Heart right ventricle (tissue), 16 donors: ENCODE data around the gene ARHGAP22. TPM values are rescaled to one million over a fixed set of nuclear protein-coding genes. Genes with fewer than 3 reads are reported as not detected.
A peak's percentile ranks its signal among the peaks of the same experiment; 100 is the strongest.

Experiments
- ATAC-seq, 8 donors: fragments of 200-7000 bp; cut with Tn5 transposase; one replicate each; pipeline ENCODE4 v1.9.1; 2020; ENCODE audit warnings: mild to moderate bottlenecking in 8 of 8, moderate library complexity in 8 of 8, moderate number of reproducible peaks in 1 of 8
- DNase-seq, 2 donors: peaks; one replicate each; pipeline ENCODE4 v3.0.0-alpha.2; 2020
- H3K27ac ChIP-seq, 10 donors: fragments of 200-600 bp; sonication (generic) in 2 of 10; one replicate each; pipeline versions ENCODE4 v1.5.0 to v1.8.0; 2020 to 2022; ENCODE audit warnings: mild to moderate bottlenecking in 3 of 10
- H3K27me3 ChIP-seq, 7 donors: fragments of 200-600 bp; one replicate each; pipeline ENCODE4 v1.8.0; 2021 to 2022; ENCODE audit warnings: mild to moderate bottlenecking in 2 of 7
- H3K36me3 ChIP-seq, 9 donors: fragments of 200-600 bp; sonication (generic) in 1 of 9; one replicate each; pipeline versions ENCODE4 v1.5.0 to v1.8.0; 2020 to 2022; ENCODE audit warnings: mild to moderate bottlenecking in 2 of 9
- H3K4me1 ChIP-seq, 9 donors: fragments of 200-600 bp; sonication (generic) in 1 of 9; one replicate each; pipeline versions ENCODE4 v1.5.0 to v1.8.0; 2020 to 2022; ENCODE audit warnings: mild to moderate bottlenecking in 4 of 9
- H3K4me3 ChIP-seq, 10 donors: fragments of 200-600 bp; sonication (generic) in 2 of 10; one replicate each; pipeline versions ENCODE4 v1.5.0 to v1.8.0; 2020 to 2022; ENCODE audit warnings: mild to moderate bottlenecking in 7 of 10, moderate library complexity in 2 of 10
- H3K9me3 ChIP-seq, 11 donors: fragments of 200-600 bp in 10 of 11; sonication (generic) in 2 of 11; one replicate each; pipeline versions ENCODE4 v1.5.0 to v1.8.0; 2013 to 2022; ENCODE audit warnings: mild to moderate bottlenecking in 2 of 11, control low read depth in 1 of 11, moderate library complexity in 1 of 11
- CTCF ChIP-seq, 9 donors: fragments of 200-600 bp; sonication (generic) in 2 of 9; IDR thresholded peaks; one replicate each; pipeline versions ENCODE4 v1.5.0 to v1.8.0; 2021 to 2022; ENCODE audit warnings: antibody characterized with exemption in 9 of 9, mild to moderate bottlenecking in 5 of 9, moderate library complexity in 1 of 9
- WGBS, 2 donors: extraction: QIAGEN DNeasy Blood & Tissue Kit; methylation state at CpG; one replicate each; pipeline ENCODE4 v1.1.7; 2013; ENCODE audit warnings: inconsistent platforms in 1 of 2; 5-methylcytosine and 5-hydroxymethylcytosine counted together
- intact Hi-C, 10 donors: fragments of 100-400 bp; cut with DNase I; formaldehyde crosslinking; loops; one replicate each; pipeline versions ENCODE4 v1.11.1 to v1.14.2; 2022
- polyA plus RNA-seq, 2 donors: library from polyadenylated mRNA; stranded (reverse); fragments of 200-250 nt; gene quantifications; one replicate each; pipeline ENCODE4 v1.2.3, GENCODE V29; 2013
- total RNA-seq, 10 donors: library from RNA; stranded (reverse); fragmentation: NEBNext Ultra II Directional in 3 of 10; extraction: Animal tissue kit (Norgen Biotek cat#: 25700) in 3 of 10; gene quantifications; one replicate each; pipeline versions ENCODE4 v1.2.1 to v1.2.4, GENCODE V29; 2021 to 2023
- donor health status: Arrhythmogenic right ventricular cardiomyopathy.
- donor health status: ischemic (EF 13 %, LVEDD 7.1; RV severe dilation, severe dysfunction).
- donor health status: healthy with polysubstance abuse.
- donor health status: DM: no; HTN: yes; CAD: no.
- donor health status: DM: no; HTN: no; CAD: no.
- donor health status: ischemic (EF 25% LVEDD 6.9; RV normal size, moderate dysfunction).
- donor health status: ischemic (EF 25% LVEDD 5.7; RV mildly dilated, moderate dysfunction).
- donor health status: healthy.
- donor health status: DM: yes; HTN: yes; CAD: no.
- donor health status: Ischemic cardiomyopathy.
- donor health status: ischemic (EF 35%, LVEDD 5.7; RV mildly dilated, moderate dysfunction).
- donor health status: nonischemic (EF 11% LVEDD 7.7; RV severe dilation, severe dysfunction).
- donor health status: DM: yes; HTN: yes; CAD: no.
- donor health status: PGD.
- donor health status: ischemic (EF 29% LVEDD 5.4; RV normal size, mild dysfunction).
- donor health status: nonischemic (EF 23%, LVEDD 6.1; RV moderate dilation, normal function).

ARHGAP22 gene
- total and polyA plus RNA-seq, 12 donors: 1.5 to 9.3 (median 2.8) TPM

GRCh38 chr10:48465860-48466521, 138.9 kb downstream of the ARHGAP22 start:
- Histone ChIP-seq H3K27me3 (peaks cover 0 to 7% (median 6%) of the 10 kb centered on the region in 7 donors), H3K27ac (peak overlapping the region in 6 of 10 donors; percentile 47 to 82 (median 72)), H3K4me1 (peaks cover 0 to 50% (median 18%) of the 10 kb centered on the region in 9 donors), H3K9me3 (no peaks in the 10 kb centered on the region), H3K36me3 (no peaks in the 10 kb centered on the region), H3K4me3 (peak overlapping the region in 4 of 10 donors; percentile 8 to 28 (median 24))
- intact Hi-C loops: no loop called here
- no peak for TF ChIP-seq CTCF (IDR thresholded peaks at IDR 0.05)
- DNase-seq (no peak), ATAC-seq (peak in 2 of 8 donors; percentile 3 to 9)
- 28 to 31% methylated on average over 41 to 42 of the region's 42 CpGs for WGBS, 2 donors

GRCh38 chr10:48464871-48465736, 139.8 kb downstream of the ARHGAP22 start:
- ATAC-seq: peak; percentile 69 to 94 (median 86)
- no peak for TF ChIP-seq CTCF (IDR thresholded peaks at IDR 0.05)
- peak overlapping the region in 7 of 10 donors; percentile 47 to 82 (median 67) for H3K27ac ChIP-seq
- no peaks in the 10 kb centered on the region for H3K9me3 ChIP-seq
- H3K27me3 ChIP-seq: peaks cover 0 to 7% (median 6%) of the 10 kb centered on the region in 7 donors
- WGBS, 2 donors: 47 to 55% methylated on average over 27 of the region's 27 CpGs
- H3K4me1 ChIP-seq: peaks cover 0 to 44% (median 15%) of the 10 kb centered on the region in 9 donors
- intact Hi-C loops: no loop called here
- DNase-seq: peak; percentile 64 to 66
- H3K4me3 ChIP-seq: peak overlapping the region in 7 of 10 donors; percentile 4 to 29 (median 17)
- H3K36me3 ChIP-seq: no peaks in the 10 kb centered on the region

DNA sequence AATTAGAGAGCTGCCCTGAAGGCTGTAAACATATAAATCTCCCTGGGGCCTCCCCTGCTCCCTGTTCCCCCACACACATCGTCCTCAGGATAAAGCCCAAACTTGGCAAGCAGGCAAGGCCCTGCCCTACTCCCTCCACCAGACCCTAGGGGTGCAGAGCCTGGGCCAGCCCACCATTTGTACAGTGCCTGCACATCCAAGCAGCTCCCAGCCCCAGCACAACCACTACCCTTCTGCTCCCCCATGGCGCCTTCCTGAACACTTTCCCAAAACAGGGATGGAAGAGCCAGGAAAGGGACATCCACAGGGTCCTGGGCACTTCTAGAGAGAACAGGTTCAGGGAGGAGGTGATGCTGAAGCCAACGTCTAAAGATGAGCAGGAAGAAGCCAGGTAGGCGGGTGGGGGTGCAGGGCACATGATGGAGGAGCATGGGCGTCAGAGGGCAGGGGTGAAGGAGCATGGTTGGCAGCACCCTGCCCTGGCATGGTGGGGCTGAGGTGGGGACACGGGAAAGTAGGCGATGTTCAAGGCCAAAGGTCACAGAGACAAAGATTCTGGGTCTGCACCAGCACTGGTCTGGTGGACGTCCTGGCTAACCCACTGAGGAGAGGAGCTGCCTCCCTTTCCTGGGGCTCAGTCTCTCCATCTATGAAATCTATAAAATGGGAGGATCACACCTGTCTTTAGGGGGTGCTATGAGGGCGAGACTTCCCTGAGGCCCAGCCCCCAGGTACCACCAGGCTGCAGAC, 140.6 kb downstream of the ARHGAP22 start:
- H3K4me3 ChIP-seq: no peak overlapping the region
- DNase-seq (no peak), ATAC-seq (no peak)
- WGBS, 2 donors: 83 to 87% methylated on average over 9 of the region's 9 CpGs
- H3K36me3 ChIP-seq: no peaks in the 10 kb centered on the region
- TF ChIP-seq CTCF (IDR thresholded peaks at IDR 0.05): no peak
- H3K4me1 ChIP-seq: peaks cover 0 to 37% (median 12%) of the 10 kb centered on the region in 9 donors
- peak overlapping the region in 3 of 10 donors; percentile 67 to 82 (median 76) for H3K27ac ChIP-seq
- intact Hi-C loops: no loop called here
- H3K27me3 ChIP-seq: peaks cover 0 to 7% (median 6%) of the 10 kb centered on the region in 7 donors
- no peaks in the 10 kb centered on the region for H3K9me3 ChIP-seq
